Astrocyte (in vitro differentiated cells and primary cell): ENCODE data around the gene CORO7.

ENCODE experiments used
- CTCF ChIP-seq: IDR thresholded peaks from 2 replicates; pipeline ENCODE4 v1.5.1; 2011; ENCODE audit warnings: low read depth, mild to moderate bottlenecking, inconsistent platforms, low read length, moderate library complexity; ENCODE audit not compliant: insufficient read depth
- EZH2 ChIP-seq: IDR thresholded peaks from 2 replicates; pipeline ENCODE4 v1.6.1; 2012; ENCODE audit warnings: mild to moderate bottlenecking, low read length, inconsistent platforms; ENCODE audit not compliant: insufficient read depth

- no peak for TF ChIP-seq CTCF
- no peak for TF ChIP-seq EZH2
These were observed 94.9 kb downstream of the CORO7 start for GRCh38 chr16:4321286-4322120.
